ENCODE measurements around the gene DCC. TPM values are rescaled to one million over a fixed set of nuclear protein-coding genes. Genes with fewer than 3 reads are reported as not detected.

Gene DCC
- total and polyA plus RNA-seq, 2 experiments from 2014 or later = 0.53 to 0.73 TPM

GRCh38 chr18:53152476-53152875, 812.5 kb downstream of the DCC start:
- Histone ChIP-seq H3F3A (replicated peaks; ENCODE audit: low read depth) (no peaks in the 10 kb centered on the region), H3K4me1 (ENCODE audit: insufficient read depth) (no peaks in the 10 kb centered on the region), H3K36me3 (ENCODE audit: insufficient read depth) (no peaks in the 10 kb centered on the region), H3K79me2 (replicated peaks; ENCODE audit: insufficient read depth) (no peaks in the 10 kb centered on the region), H3K27ac (ENCODE audit: low read depth) (no peak overlapping the region), H4K20me1 (replicated peaks; ENCODE audit: insufficient read depth) (no peaks in the 10 kb centered on the region), H3K4me3 (no peak overlapping the region), H2AFZ (no peak overlapping the region), H3K4me2 (no peak overlapping the region), H3K27me3 (ENCODE audit: insufficient read depth) (no peaks in the 10 kb centered on the region), H3K9me2 (ENCODE audit: insufficient read depth) (no peaks in the 10 kb centered on the region)
- Mint-ChIP-seq H3K4me1 (no peaks in the 10 kb centered on the region), H3K27ac (no peak overlapping the region), H3K36me3 (ENCODE audit: low read depth) (no peaks in the 10 kb centered on the region), H3K27me3 (ENCODE audit: insufficient read depth, low read depth, poor library complexity) (no peaks in the 10 kb centered on the region), H3K4me3 (no peak overlapping the region), H3K9me3 (no peaks in the 10 kb centered on the region)
- TF ChIP-seq STAT1 (IDR thresholded peaks at IDR 0.05; ENCODE audit: unreplicated experiment) (no peak), CTCF (conservative IDR thresholded peaks at IDR 0.05; ENCODE audit: low read depth in 2 of 2) (no peak), REST (IDR thresholded peaks at IDR 0.05; ENCODE audit: unreplicated experiment) (no peak), CREB1 (CRISPR knock-in tag; IDR thresholded peaks at IDR 0.05; ENCODE audit: low read depth) (no peak), ZNF331 (CRISPR knock-in tag; IDR thresholded peaks at IDR 0.05; ENCODE audit: low read depth) (no peak), ZNF462 (CRISPR knock-in tag; IDR thresholded peaks at IDR 0.05) (no peak)
- no peak; the same call in 2 of the 3 replicates for ATAC-seq
- peak; percentile 22 for DNase-seq (ENCODE audit: low spot score)

Data from GM23338 (cell line).